H9 (cell line): Measurements from ENCODE around the gene TRABD2B. TPM values are rescaled to one million over a fixed set of nuclear protein-coding genes. Genes with fewer than 3 reads are reported as not detected.

Source experiments
- DNase-seq: peaks from one replicate; pipeline ENCODE4 v3.0.0-alpha.2; 2017
- H2AFZ ChIP-seq: one replicate; pipeline ENCODE4 v1.6.1; 2013; ENCODE audit warnings: mild to moderate bottlenecking, low read length, control low read depth, moderate library complexity
- H2AK5ac ChIP-seq: 2 replicates; pipeline ENCODE4 v1.6.1; 2013; ENCODE audit warnings: low read length, control low read depth, mixed read lengths; ENCODE audit not compliant: insufficient read length
- H2BK120ac ChIP-seq: one replicate; pipeline ENCODE4 v1.6.1; 2013; ENCODE audit warnings: low read depth, mild to moderate bottlenecking, low read length, control low read depth, inconsistent platforms; ENCODE audit not compliant: poor library complexity, severe bottlenecking
- H2BK12ac ChIP-seq: 2 replicates; pipeline ENCODE4 v1.6.1; 2013; ENCODE audit warnings: low read length, control low read depth, mixed read lengths, low read depth; ENCODE audit not compliant: insufficient read length
- H2BK15ac ChIP-seq: 2 replicates; pipeline ENCODE4 v1.6.1; 2013; ENCODE audit warnings: low read depth, low read length, control low read depth
- H2BK20ac ChIP-seq: one replicate; pipeline ENCODE4 v1.6.1; 2013; ENCODE audit warnings: low read depth, mild to moderate bottlenecking, low read length, control low read depth, inconsistent platforms; ENCODE audit not compliant: poor library complexity, severe bottlenecking
- H2BK5ac ChIP-seq: 2 replicates; pipeline ENCODE4 v1.6.1; 2013; ENCODE audit warnings: low read length, control low read depth, mixed read lengths; ENCODE audit not compliant: insufficient read length
- H3K14ac ChIP-seq: 2 replicates; pipeline ENCODE4 v1.6.1; 2013; ENCODE audit warnings: low read length, control low read depth; ENCODE audit not compliant: insufficient read depth
- H3K18ac ChIP-seq: 2 replicates; pipeline ENCODE4 v1.6.1; 2013; ENCODE audit warnings: low read depth, mild to moderate bottlenecking, mixed read lengths, low read length, control low read depth; ENCODE audit not compliant: insufficient read length
- H3K23ac ChIP-seq: 2 replicates; pipeline ENCODE4 v1.6.1; 2013; ENCODE audit warnings: low read length, control low read depth, mixed read lengths, low read depth; ENCODE audit not compliant: insufficient read length
- H3K23me2 ChIP-seq: 2 replicates; pipeline ENCODE4 v1.6.1; 2013; ENCODE audit warnings: low read depth, mild to moderate bottlenecking, mixed read lengths, low read length, control low read depth; ENCODE audit not compliant: insufficient read length, poor library complexity, severe bottlenecking
- H3K27ac ChIP-seq: 2 replicates; pipeline ENCODE4 v1.5.1; 2013; ENCODE audit warnings: low read length, control low read depth, mixed read lengths, low read depth; ENCODE audit not compliant: insufficient read length
- H3K27me3 ChIP-seq: 2 replicates; pipeline ENCODE4 v1.6.1; 2013; ENCODE audit warnings: low read length, control low read depth, inconsistent platforms; ENCODE audit not compliant: insufficient read depth
- H3K4ac ChIP-seq: 2 replicates; pipeline ENCODE4 v1.6.1; 2013; ENCODE audit warnings: low read depth, mild to moderate bottlenecking, control low read depth, inconsistent platforms, low read length, moderate library complexity
- H3K4me1 ChIP-seq: 2 replicates; pipeline ENCODE4 v1.6.1; 2013; ENCODE audit warnings: low read length, control low read depth, inconsistent platforms; ENCODE audit not compliant: insufficient read depth
- H3K4me2 ChIP-seq: 2 replicates; pipeline ENCODE4 v1.6.1; 2013; ENCODE audit warnings: low read length, control low read depth, mixed read lengths; ENCODE audit not compliant: insufficient read length, insufficient read depth
- H3K56ac ChIP-seq: 2 replicates; pipeline ENCODE4 v1.6.1; 2013; ENCODE audit warnings: low read depth, mild to moderate bottlenecking, mixed read lengths, low read length, control low read depth; ENCODE audit not compliant: insufficient read length
- H3K79me1 ChIP-seq: 2 replicates; pipeline ENCODE4 v1.6.1; 2013; ENCODE audit warnings: low read depth, mild to moderate bottlenecking, moderate library complexity, low read length, control low read depth, inconsistent platforms; ENCODE audit not compliant: insufficient read depth, poor library complexity, severe bottlenecking
- H3K79me2 ChIP-seq: 2 replicates; pipeline ENCODE4 v1.6.1; 2013; ENCODE audit warnings: low read length, control low read depth, inconsistent platforms; ENCODE audit not compliant: insufficient read depth
- H3K9ac ChIP-seq: 2 replicates; pipeline ENCODE4 v1.6.1; 2013; ENCODE audit warnings: low read length, control low read depth, mixed read lengths; ENCODE audit not compliant: insufficient read length; ENCODE audit errors: extremely low read depth
- H3K9me3 ChIP-seq: one replicate; pipeline ENCODE4 v1.6.1; 2013; ENCODE audit warnings: low read depth, low read length, inconsistent platforms; ENCODE audit not compliant: control insufficient read depth
- H3T11ph ChIP-seq: one replicate; pipeline ENCODE4 v1.6.1; 2013; ENCODE audit warnings: mild to moderate bottlenecking, low read length, control low read depth, inconsistent platforms
- H4K20me1 ChIP-seq: one replicate; pipeline ENCODE4 v1.6.1; 2013; ENCODE audit not compliant: control insufficient read depth, insufficient read length, insufficient read depth
- H4K5ac ChIP-seq: 2 replicates; pipeline ENCODE4 v1.6.1; 2013; ENCODE audit warnings: low read depth, mild to moderate bottlenecking, mixed read lengths, low read length, control low read depth; ENCODE audit not compliant: insufficient read length
- H4K8ac ChIP-seq: replicated peaks from 2 replicates; pipeline ENCODE4 v1.6.1; 2013; ENCODE audit warnings: low read length, control low read depth, mixed read lengths, low read depth; ENCODE audit not compliant: insufficient read length
- H4K91ac ChIP-seq: 2 replicates; pipeline ENCODE4 v1.6.1; 2013; ENCODE audit warnings: low read depth, mild to moderate bottlenecking, moderate library complexity, mixed read lengths, low read length, control low read depth; ENCODE audit not compliant: insufficient read length
- H3K27ac Mint-ChIP-seq, 3 experiments: 2 replicates in 2 of 3; 3 replicates in 1 of 3; pipeline ENCODE4 v1.8.0; 2020 to 2021; ENCODE audit warnings: mixed read lengths in 3 of 3, mild to moderate bottlenecking in 1 of 3, moderate library complexity in 1 of 3
- H3K27me3 Mint-ChIP-seq: 2 replicates; pipeline ENCODE4 v1.8.0; 2021; ENCODE audit warnings: low read depth, mild to moderate bottlenecking, moderate library complexity, mixed read lengths
- H3K36me3 Mint-ChIP-seq, 3 experiments: 2 replicates in 2 of 3; 3 replicates in 1 of 3; pipeline ENCODE4 v1.8.0; 2020 to 2021; ENCODE audit warnings: low read depth in 3 of 3, mixed read lengths in 3 of 3; ENCODE audit not compliant: insufficient read depth in 1 of 3
- H3K4me1 Mint-ChIP-seq, 2 experiments: 2 replicates each; pipeline ENCODE4 v1.8.0; 2020; ENCODE audit warnings: mixed read lengths in 2 of 2
- H3K4me3 Mint-ChIP-seq, 2 experiments: 2 replicates in 1 of 2; 3 replicates in 1 of 2; pipeline ENCODE4 v1.8.0; 2020 to 2021; ENCODE audit warnings: mild to moderate bottlenecking in 2 of 2, mixed read lengths in 2 of 2, moderate library complexity in 1 of 2
- H3K9me3 Mint-ChIP-seq, 2 experiments: 2 replicates in 1 of 2; 3 replicates in 1 of 2; pipeline ENCODE4 v1.8.0; 2020; ENCODE audit warnings: mild to moderate bottlenecking in 2 of 2, mixed read lengths in 2 of 2, moderate library complexity in 1 of 2
- WGBS: extraction: QIAGEN DNeasy Blood & Tissue Kit; methylation state at CpG from one replicate; pipeline ENCODE4 v1.1.7; 2013; ENCODE audit warnings: missing lambda C conversion rate, low lambda C conversion rate, mixed read lengths; ENCODE audit not compliant: insufficient read length; ENCODE audit errors: extremely low coverage; 5-methylcytosine and 5-hydroxymethylcytosine counted together
- total RNA-seq: library from RNA; stranded (reverse); gene quantifications from 2 replicates; pipeline ENCODE4 v1.2.1, GENCODE V29; 2021
- TF ChIP-seq, protein P1 (sequence below): fragments of 200-600 bp; sonication (generic); conservative IDR thresholded peaks from 3 replicates; pipeline ENCODE4 v1.8.0; 2021; ENCODE audit warnings: antibody characterized with exemption, mild to moderate bottlenecking

Gene TRABD2B
- total RNA-seq, 1 experiment from 2014 or later, result 2.3 TPM

DNA sequence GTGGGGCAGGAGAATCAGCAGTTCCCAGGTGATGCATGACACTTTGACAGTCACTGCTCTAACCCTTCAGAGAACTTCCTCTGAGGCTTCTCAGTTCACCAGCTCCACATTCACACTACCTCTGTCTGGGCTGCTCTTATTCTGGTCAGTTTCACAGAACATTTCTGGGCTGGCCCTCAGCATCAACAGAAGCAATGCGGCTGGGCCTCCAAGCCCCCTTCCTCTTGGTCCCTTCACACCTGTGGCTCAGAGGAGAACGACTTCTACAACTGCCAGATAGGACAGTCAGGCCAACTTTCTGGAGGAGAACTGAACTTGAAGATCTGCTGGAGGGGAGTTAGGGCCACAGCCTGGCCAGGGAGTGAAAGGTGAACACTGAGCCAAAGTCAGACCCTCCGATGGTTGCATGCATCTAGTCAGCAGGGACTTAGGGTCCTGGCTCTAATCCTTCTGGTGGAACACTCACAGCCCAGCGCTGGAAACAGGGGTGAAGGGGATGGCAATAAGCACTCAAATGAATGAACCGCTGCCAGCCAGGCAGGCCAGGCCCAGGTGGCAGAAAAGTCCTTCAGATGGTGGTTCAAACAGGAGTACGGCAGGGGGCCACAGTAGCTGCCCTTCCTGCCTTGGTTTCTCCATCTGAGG is 285.2 kb downstream of the TRABD2B start:
- H3K27me3 Mint-ChIP-seq, result peaks cover 100% of the 10 kb centered on the region
- Histone ChIP-seq H2BK120ac (no peak overlapping the region), H4K8ac (no peak overlapping the region), H4K20me1 (no peaks in the 10 kb centered on the region), H3K18ac (no peak overlapping the region), H3K14ac (no peak overlapping the region), H2AK5ac (no peak overlapping the region), H3K4me1 (no peaks in the 10 kb centered on the region), H3K4me2 (no peak overlapping the region), H3K9ac (no peak overlapping the region), H3K27ac (no peak overlapping the region), H3K27me3 (peaks cover 48% of the 10 kb centered on the region), H2BK15ac (no peak overlapping the region), H3K79me2 (no peaks in the 10 kb centered on the region), H2BK12ac (no peak overlapping the region), H3K79me1 (no peaks in the 10 kb centered on the region), H2BK20ac (no peak overlapping the region), H3T11ph (no peak overlapping the region), H3K23me2 (peaks cover 20% of the 10 kb centered on the region), H3K9me3 (no peaks in the 10 kb centered on the region), H3K4ac (no peak overlapping the region), H3K23ac (no peak overlapping the region), H4K91ac (no peak overlapping the region), H3K56ac (no peak overlapping the region), H4K5ac (no peak overlapping the region), H2BK5ac (no peak overlapping the region), H2AFZ (no peak overlapping the region)
- H3K9me3 Mint-ChIP-seq, result no peaks in the 10 kb centered on the region
- H3K27ac Mint-ChIP-seq, result no peak overlapping the region
- TF ChIP-seq, protein P1, sequence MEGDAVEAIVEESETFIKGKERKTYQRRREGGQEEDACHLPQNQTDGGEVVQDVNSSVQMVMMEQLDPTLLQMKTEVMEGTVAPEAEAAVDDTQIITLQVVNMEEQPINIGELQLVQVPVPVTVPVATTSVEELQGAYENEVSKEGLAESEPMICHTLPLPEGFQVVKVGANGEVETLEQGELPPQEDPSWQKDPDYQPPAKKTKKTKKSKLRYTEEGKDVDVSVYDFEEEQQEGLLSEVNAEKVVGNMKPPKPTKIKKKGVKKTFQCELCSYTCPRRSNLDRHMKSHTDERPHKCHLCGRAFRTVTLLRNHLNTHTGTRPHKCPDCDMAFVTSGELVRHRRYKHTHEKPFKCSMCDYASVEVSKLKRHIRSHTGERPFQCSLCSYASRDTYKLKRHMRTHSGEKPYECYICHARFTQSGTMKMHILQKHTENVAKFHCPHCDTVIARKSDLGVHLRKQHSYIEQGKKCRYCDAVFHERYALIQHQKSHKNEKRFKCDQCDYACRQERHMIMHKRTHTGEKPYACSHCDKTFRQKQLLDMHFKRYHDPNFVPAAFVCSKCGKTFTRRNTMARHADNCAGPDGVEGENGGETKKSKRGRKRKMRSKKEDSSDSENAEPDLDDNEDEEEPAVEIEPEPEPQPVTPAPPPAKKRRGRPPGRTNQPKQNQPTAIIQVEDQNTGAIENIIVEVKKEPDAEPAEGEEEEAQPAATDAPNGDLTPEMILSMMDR, result no peak
- no peak for DNase-seq
- WGBS, result no CpG with 5 or more reads among the region's 6 CpGs
- no peak overlapping the region; a peak in 1 of 5 replicates for H3K4me3 Mint-ChIP-seq
- H3K4me1 Mint-ChIP-seq, result peaks cover 24 to 42% of the 10 kb centered on the region in 2 experiments
- H3K36me3 Mint-ChIP-seq, result no peaks in the 10 kb centered on the region; a peak in 1 of 7 replicates
